Measurements from ENCODE around the gene TRAK1. TPM values are rescaled to one million over a fixed set of nuclear protein-coding genes. Genes with fewer than 3 reads are reported as not detected.

TRAK1 gene
- total and polyA plus RNA-seq, 10 donors = 15.4 to 60.0 (median 47.8) TPM

DNA sequence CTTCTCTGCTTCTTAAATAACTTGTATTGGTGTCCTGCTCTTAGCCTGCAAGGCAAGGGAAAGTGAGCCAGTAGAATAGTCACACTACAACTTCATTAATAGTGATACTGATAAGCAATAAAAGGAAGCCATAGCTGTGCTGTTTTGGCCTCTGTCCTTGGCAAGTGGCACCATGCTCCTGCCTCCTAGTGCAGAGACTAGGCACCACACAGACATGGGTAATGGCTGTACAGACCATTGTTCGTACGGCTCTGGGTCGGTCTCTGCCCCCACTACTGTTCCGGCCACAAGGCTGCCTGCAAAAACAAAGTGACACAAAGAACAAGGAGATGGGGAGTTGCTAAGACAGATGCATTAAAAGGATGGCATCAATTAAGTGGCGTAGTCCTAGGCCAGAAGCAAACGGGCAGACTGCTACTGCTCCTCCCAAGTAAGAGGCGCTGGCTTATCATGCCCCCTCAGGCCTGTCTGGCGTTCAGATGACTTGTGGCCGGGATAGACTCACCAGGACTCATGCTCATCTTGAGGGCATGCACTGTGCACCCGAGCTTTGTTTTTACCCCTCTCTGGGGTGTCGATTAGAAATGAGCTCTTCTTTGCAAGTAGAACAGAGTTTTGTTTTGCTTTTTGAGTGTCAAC lies 75.6 kb downstream of the TRAK1 start:
- intact Hi-C loops (cut with DNase I; ENCODE audit: low total_unique reads) = no loop called here
- no peaks in the 10 kb centered on the region for H3K9me3 ChIP-seq
- DNase-seq = no peak
- TF ChIP-seq, protein P1, sequence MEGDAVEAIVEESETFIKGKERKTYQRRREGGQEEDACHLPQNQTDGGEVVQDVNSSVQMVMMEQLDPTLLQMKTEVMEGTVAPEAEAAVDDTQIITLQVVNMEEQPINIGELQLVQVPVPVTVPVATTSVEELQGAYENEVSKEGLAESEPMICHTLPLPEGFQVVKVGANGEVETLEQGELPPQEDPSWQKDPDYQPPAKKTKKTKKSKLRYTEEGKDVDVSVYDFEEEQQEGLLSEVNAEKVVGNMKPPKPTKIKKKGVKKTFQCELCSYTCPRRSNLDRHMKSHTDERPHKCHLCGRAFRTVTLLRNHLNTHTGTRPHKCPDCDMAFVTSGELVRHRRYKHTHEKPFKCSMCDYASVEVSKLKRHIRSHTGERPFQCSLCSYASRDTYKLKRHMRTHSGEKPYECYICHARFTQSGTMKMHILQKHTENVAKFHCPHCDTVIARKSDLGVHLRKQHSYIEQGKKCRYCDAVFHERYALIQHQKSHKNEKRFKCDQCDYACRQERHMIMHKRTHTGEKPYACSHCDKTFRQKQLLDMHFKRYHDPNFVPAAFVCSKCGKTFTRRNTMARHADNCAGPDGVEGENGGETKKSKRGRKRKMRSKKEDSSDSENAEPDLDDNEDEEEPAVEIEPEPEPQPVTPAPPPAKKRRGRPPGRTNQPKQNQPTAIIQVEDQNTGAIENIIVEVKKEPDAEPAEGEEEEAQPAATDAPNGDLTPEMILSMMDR (IDR thresholded peaks at IDR 0.05 in 8 of 11, conservative IDR thresholded peaks at IDR 0.05 in 3 of 11) = no peak
- no peak for TF ChIP-seq POLR2A (IDR thresholded peaks at IDR 0.05)
- no peak for TF ChIP-seq POLR2AphosphoS5 (IDR thresholded peaks at IDR 0.05)
- no peaks in the 10 kb centered on the region for H3K36me3 ChIP-seq
- H3K4me1 ChIP-seq = peaks cover 6 to 78% (median 47%) of the 10 kb centered on the region in 6 donors
- H3K27me3 ChIP-seq (replicated peaks in 1 of 7) = no peaks in the 10 kb centered on the region
- H3K27ac ChIP-seq = no peak overlapping the region
- WGBS, 5 donors = 91 to 95% (median 94%) methylated on average over 11 of the region's 11 CpGs
- H3K4me3 ChIP-seq = no peak overlapping the region

DNA sequence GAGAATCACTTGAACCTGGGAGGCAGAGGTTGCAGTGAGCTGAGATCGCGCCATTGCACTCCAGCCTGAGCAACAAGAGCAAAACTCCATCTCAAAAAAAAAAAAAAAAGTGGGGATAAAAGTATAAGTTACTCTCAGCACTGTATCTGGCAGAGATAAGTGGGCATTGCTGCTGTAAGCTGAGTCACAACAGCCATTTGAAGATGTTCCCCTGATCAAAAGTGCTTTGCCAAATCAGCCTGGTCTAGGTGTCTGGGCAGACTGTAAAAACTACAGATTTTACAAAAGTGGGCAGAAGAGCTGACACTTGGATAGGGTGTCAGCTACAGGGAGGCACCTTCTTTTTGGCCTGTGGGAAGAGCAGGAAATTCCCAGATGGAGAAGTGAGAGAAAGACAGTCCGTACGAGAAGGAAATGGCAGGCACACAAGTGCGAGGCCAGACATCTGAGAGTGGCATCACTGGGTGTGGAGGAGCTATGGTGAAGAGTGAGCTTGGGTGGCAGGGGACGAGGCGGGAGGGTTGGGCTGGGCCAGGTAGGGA lies 78.5 kb downstream of the TRAK1 start:
- 66 to 75% (median 69%) methylated on average over 7 of the region's 7 CpGs for WGBS, 5 donors
- Histone ChIP-seq H3K9me3 (no peaks in the 10 kb centered on the region), H3K27me3 (replicated peaks in 1 of 7) (no peaks in the 10 kb centered on the region), H3K4me3 (no peak overlapping the region), H3K27ac (no peak overlapping the region), H3K36me3 (no peaks in the 10 kb centered on the region), H3K4me1 (peaks cover 9 to 78% (median 44%) of the 10 kb centered on the region in 6 donors)
- TF ChIP-seq, protein P1 (IDR thresholded peaks at IDR 0.05 in 8 of 11, conservative IDR thresholded peaks at IDR 0.05 in 3 of 11) = no peak
- TF ChIP-seq POLR2A (IDR thresholded peaks at IDR 0.05) (no peak), POLR2AphosphoS5 (IDR thresholded peaks at IDR 0.05) (no peak)
- no peak for DNase-seq
- intact Hi-C loops (cut with DNase I; ENCODE audit: low total_unique reads) = no loop called here

DNA sequence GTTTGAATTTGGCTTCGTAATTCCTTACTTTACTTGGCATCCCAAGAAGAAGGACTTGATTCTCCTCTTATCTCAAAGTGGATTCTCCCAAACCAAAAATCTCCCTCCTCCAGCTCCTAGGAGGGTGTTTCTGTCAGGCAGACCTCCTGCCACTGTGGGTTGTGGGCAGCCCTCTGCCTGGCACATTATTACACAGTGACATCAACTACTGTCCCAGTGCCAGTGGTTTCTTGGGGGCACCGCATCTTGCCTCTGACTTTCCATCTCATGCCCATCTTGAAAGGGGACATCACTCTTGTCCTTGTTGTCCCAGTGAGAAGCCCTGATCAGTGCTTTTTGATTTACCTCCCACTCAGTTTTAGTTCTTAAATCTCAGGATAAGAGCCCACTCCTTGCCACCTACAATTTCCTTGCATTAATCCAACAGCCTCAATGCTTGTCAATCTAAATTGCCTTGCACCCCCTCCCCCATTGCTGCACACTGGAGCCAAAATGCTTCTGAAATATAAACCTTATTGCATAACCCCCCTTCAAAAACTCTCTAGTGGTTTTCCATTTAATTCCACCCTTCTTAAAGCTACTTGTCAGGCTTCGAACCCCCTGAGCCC lies 81.0 kb downstream of the TRAK1 start:
- TF ChIP-seq POLR2A (IDR thresholded peaks at IDR 0.05) (no peak), POLR2AphosphoS5 (IDR thresholded peaks at IDR 0.05) (no peak)
- TF ChIP-seq, protein P1 (IDR thresholded peaks at IDR 0.05 in 8 of 11, conservative IDR thresholded peaks at IDR 0.05 in 3 of 11) = no peak
- Histone ChIP-seq H3K4me3 (no peak overlapping the region), H3K36me3 (peaks cover 0 to 10% (median 0%) of the 10 kb centered on the region in 6 donors), H3K27me3 (replicated peaks in 1 of 7) (no peaks in the 10 kb centered on the region), H3K27ac (no peak overlapping the region), H3K9me3 (no peaks in the 10 kb centered on the region), H3K4me1 (peaks cover 9 to 80% (median 37%) of the 10 kb centered on the region in 6 donors)
- WGBS, 5 donors = 90 to 99% (median 97%) methylated on average over 3 of the region's 3 CpGs
- no peak for DNase-seq
- intact Hi-C loops (cut with DNase I; ENCODE audit: low total_unique reads) = no loop called here

DNA sequence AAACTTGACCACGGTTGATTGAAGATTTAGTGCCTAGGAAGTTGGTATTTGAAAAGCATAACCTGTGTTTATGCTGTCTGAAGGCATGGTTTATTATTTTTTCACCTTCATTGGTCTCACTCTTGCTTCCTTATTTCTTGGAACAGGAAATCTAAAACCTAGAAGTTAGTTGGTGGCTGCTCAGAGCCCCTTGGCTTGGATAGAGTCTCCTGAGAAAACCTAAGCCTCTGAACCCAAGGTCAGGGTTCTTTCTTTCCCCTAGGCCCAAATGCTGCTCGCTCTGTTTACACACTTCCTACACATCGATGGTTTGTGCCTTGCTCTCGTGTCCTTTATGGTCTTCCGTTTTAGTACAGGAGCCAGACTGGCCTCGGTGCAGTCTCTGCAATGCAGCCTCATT lies 82.2 kb downstream of the TRAK1 start:
- Histone ChIP-seq H3K27ac (peak overlapping the region in 2 of 8 donors; percentile 6 to 10), H3K9me3 (no peaks in the 10 kb centered on the region), H3K27me3 (replicated peaks in 1 of 7) (no peaks in the 10 kb centered on the region), H3K36me3 (peaks cover 0 to 21% (median 4%) of the 10 kb centered on the region in 6 donors), H3K4me1 (peaks cover 9 to 80% (median 37%) of the 10 kb centered on the region in 6 donors), H3K4me3 (no peak overlapping the region)
- TF ChIP-seq, protein P1 (IDR thresholded peaks at IDR 0.05 in 8 of 11, conservative IDR thresholded peaks at IDR 0.05 in 3 of 11) = no peak
- TF ChIP-seq POLR2AphosphoS5 (IDR thresholded peaks at IDR 0.05) = no peak
- TF ChIP-seq POLR2A (IDR thresholded peaks at IDR 0.05) = no peak
- WGBS, 5 donors = 16 to 50% (median 33%) methylated on average over 6 of the region's 6 CpGs
- no peak for DNase-seq
- intact Hi-C loops (cut with DNase I; ENCODE audit: low total_unique reads) = no loop called here
